Endothelial cell of umbilical vein (primary cell): ENCODE results near the gene LSM14B. TPM values are rescaled to one million over a fixed set of nuclear protein-coding genes. Genes with fewer than 3 reads are reported as not detected.

Experiments
- BruUV-seq: library from RNA; stranded (reverse); fragments of 400-500 nt; replicated peaks from 2 replicates; lab custom pipeline; 2021; lab: Mats Ljungman, UMichigan
- CTCF ChIA-PET: fragments of 300-600, 350-600 bp; sonication (Branson Sonifier 250); formaldehyde crosslinking; loops from one replicate; lab custom pipeline; 2021; ENCODE audit warnings: antibody characterized with exemption, inconsistent platforms; lab: Charles Lee
- POLR2A ChIA-PET: fragments of 300-600, 350-600 bp; sonication (Branson Sonifier 250); formaldehyde crosslinking; loops from one replicate; lab custom pipeline; 2021; ENCODE audit warnings: antibody characterized with exemption, inconsistent platforms; lab: Charles Lee
- DNase-seq: peaks from one replicate; pipeline ENCODE4 v3.0.0-alpha.2; 2011; ENCODE audit warnings: low read depth, low spot score
- FAIRE-seq: peaks from 2 replicates; lab custom pipeline; 2011; peaks lifted over from hg19 to GRCh38; lab: Jason Lieb, UNC
- H2AFZ ChIP-seq: 2 replicates; pipeline ENCODE4 v1.6.0; 2012; ENCODE audit warnings: low read depth, low read length, control low read depth, inconsistent platforms
- H3K27ac ChIP-seq: 2 replicates; pipeline ENCODE4 v1.5.1; 2011; ENCODE audit warnings: low read depth, mild to moderate bottlenecking, control low read depth, low read length, moderate library complexity; ENCODE audit not compliant: insufficient read depth
- H3K27me3 ChIP-seq, 2 experiments: 2 replicates each; pipeline versions ENCODE4 v1.6.0 to v1.6.1; 2011; ENCODE audit warnings: low read length in 2 of 2, mixed read lengths in 1 of 2; ENCODE audit not compliant: control insufficient read depth in 2 of 2, insufficient read depth in 2 of 2
- H3K36me3 ChIP-seq, 2 experiments: 2 replicates in 1 of 2; 3 replicates in 1 of 2; pipeline ENCODE4 v1.5.1; 2011; ENCODE audit warnings: low read length in 2 of 2, mild to moderate bottlenecking in 1 of 2, moderate library complexity in 1 of 2; ENCODE audit not compliant: control insufficient read depth in 2 of 2, insufficient read depth in 2 of 2; ENCODE audit errors: extremely low read depth in 1 of 2
- H3K4me1 ChIP-seq: 3 replicates; pipeline ENCODE4 v1.5.1; 2011; ENCODE audit warnings: mild to moderate bottlenecking, low read length; ENCODE audit not compliant: control insufficient read depth, insufficient read depth; ENCODE audit errors: extremely low read depth
- H3K4me2 ChIP-seq: 2 replicates; pipeline ENCODE4 v1.6.1; 2011; ENCODE audit warnings: low read length, control low read depth, mixed read lengths; ENCODE audit not compliant: insufficient read depth
- H3K4me3 ChIP-seq, 3 experiments: fragments of 200-600 bp in 1 of 3; sonication (generic), shearing (Covaris generic) in 1 of 3; replicated peaks in 1 of 3; 2 replicates each; pipeline ENCODE4 v1.5.1; 2011 to 2016; ENCODE audit warnings: control low read depth in 3 of 3, low read length in 3 of 3, mild to moderate bottlenecking in 2 of 3, inconsistent platforms in 1 of 3, low read depth in 1 of 3, moderate library complexity in 1 of 3; ENCODE audit not compliant: insufficient read depth in 1 of 3
- H3K79me2 ChIP-seq: 2 replicates; pipeline ENCODE4 v1.6.0; 2012; ENCODE audit warnings: low read length, inconsistent platforms; ENCODE audit not compliant: control insufficient read depth, insufficient read depth
- H3K9ac ChIP-seq: replicated peaks from 2 replicates; pipeline ENCODE3; 2011; ENCODE audit warnings: low read length, control low read depth; ENCODE audit not compliant: insufficient read depth; ENCODE audit errors: extremely low read depth
- H3K9me1 ChIP-seq: replicated peaks from 3 replicates; pipeline ENCODE4 v1.6.0; 2011; ENCODE audit warnings: mild to moderate bottlenecking, low read length; ENCODE audit not compliant: control insufficient read depth, insufficient read depth; ENCODE audit errors: extremely low read depth
- H3K9me3 ChIP-seq: replicated peaks from 2 replicates; pipeline ENCODE4 v1.5.1; 2012; ENCODE audit warnings: low read length, inconsistent platforms; ENCODE audit not compliant: control insufficient read depth, insufficient read depth
- H4K20me1 ChIP-seq: replicated peaks from 2 replicates; pipeline ENCODE3; 2011; ENCODE audit warnings: mild to moderate bottlenecking, low read length; ENCODE audit not compliant: control insufficient read depth, insufficient read depth; ENCODE audit errors: extremely low read depth
- GATA2 ChIP-seq: IDR thresholded peaks from 2 replicates; pipeline ENCODE4 v1.7.0; 2011; ENCODE audit warnings: low read depth, mild to moderate bottlenecking, moderate library complexity, mixed read lengths, low read length; ENCODE audit not compliant: insufficient read length, insufficient read depth
- MYC ChIP-seq: IDR thresholded peaks from one replicate; pipeline ENCODE4 v1.6.1; 2011; ENCODE audit warnings: mild to moderate bottlenecking, low read depth, low read length
- POLR2A ChIP-seq: IDR thresholded peaks from 2 replicates; pipeline ENCODE4 v1.6.1; 2012; ENCODE audit warnings: low read depth, mild to moderate bottlenecking, control low read depth, low read length
- POLR2AphosphoS5 ChIP-seq: IDR thresholded peaks from 2 replicates; pipeline ENCODE4 v1.6.1; 2012; ENCODE audit warnings: low read depth, mild to moderate bottlenecking, control low read depth, low read length, moderate library complexity; ENCODE audit not compliant: insufficient read depth
- dilution Hi-C: fragments of 300-500 bp; cut with MboI; formaldehyde crosslinking; loops from one replicate; pipeline ENCODE4 v1.15.0; 2019; ENCODE audit warnings: low sequenced_read_pairs; ENCODE audit not compliant: extremely low pct_ligation_motif_present
- intact Hi-C: fragments of 100-400 bp; cut with micrococcal nuclease; formaldehyde crosslinking; loops from one replicate; pipeline ENCODE4 v1.10.0; 2022
- polyA plus RNA-seq, 4 experiments: library from polyadenylated mRNA; depleted of rRNA in 3 of 4; stranded (reverse) in 3 of 4; unstranded in 1 of 4; fragments of >200 nt; gene quantifications; 2 replicates each; pipeline versions ENCODE4 v1.2.1 to v1.2.3, GENCODE V29; 2011 to 2012; ENCODE audit warnings: missing spikeins in 1 of 4
- total RNA-seq: library from RNA; stranded (reverse); gene quantifications from 2 replicates; pipeline ENCODE4 v1.2.3, GENCODE V29; 2021
- TF ChIP-seq, protein P1 (sequence below), 2 donors: IDR thresholded peaks; 1 replicate in 1 of 2; 2 replicates in 1 of 2; pipeline ENCODE4 v1.5.1; 2011; ENCODE audit warnings: low read length in 2 of 2, mild to moderate bottlenecking in 2 of 2, moderate library complexity in 2 of 2, control low read depth in 1 of 2, inconsistent platforms in 1 of 2, low read depth in 1 of 2; ENCODE audit not compliant: insufficient read depth in 1 of 2; ENCODE audit errors: extremely low read depth in 1 of 2

The LSM14B gene
- total and polyA plus RNA-seq, 2 donors (not counting 3 experiments of a cell fraction or from before 2014, with no cell fraction given): 32.5 to 34.0 TPM

DNA sequence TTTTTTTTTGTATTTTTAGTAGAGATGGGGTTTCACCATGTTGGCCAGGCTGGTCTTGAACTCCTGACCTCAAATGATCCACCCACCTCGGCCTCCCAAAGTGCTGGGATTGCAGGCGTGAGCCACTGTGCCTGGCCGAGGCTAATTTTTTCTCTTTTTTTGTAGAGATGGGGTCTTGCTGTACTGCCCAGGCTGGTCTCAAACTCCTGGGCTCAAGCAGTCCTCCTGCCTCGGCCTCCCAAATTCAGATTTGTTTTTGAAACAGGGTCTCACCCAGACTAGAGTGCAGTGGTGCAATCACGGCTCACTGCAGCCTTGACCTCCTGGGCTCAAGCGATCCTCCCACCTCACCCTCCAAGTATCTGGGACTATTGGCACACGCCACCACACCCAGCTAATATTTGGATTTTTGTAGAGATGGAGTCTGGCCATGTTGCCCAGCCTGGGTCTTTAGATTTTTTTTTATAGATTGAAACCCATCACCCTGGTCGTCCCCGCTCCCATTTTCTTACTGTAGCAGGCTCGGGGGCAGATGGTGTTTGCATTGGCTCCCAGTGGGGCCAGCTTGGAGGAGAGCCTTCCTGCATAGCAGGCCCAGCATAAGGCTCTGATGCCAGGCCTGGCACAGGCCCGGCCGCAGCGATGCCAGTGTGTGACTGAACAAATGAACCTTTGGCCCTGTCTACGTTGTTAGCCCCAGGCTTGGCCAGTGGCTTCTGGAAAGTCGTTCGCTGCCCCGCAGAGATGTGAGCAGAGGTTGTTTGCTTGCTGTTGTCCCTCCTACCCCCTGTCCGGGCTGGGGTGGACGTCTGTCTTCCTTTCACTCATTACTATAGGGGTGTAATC lies 56.3 kb downstream of the LSM14B start:
- no peak overlapping the region for H3K4me3 ChIP-seq
- ChIA-PET POLR2A (no interaction called here), CTCF (no interaction called here)
- H2AFZ ChIP-seq: no peak overlapping the region
- dilution Hi-C loops (no loop called here), intact Hi-C loops (no loop called here)
- no peaks in the 10 kb centered on the region for H4K20me1 ChIP-seq
- FAIRE-seq: no peak
- no peaks in the 10 kb centered on the region for H3K27me3 ChIP-seq
- H3K9me3 ChIP-seq: no peaks in the 10 kb centered on the region
- H3K27ac ChIP-seq: no peak overlapping the region
- H3K36me3 ChIP-seq: peaks cover 2 to 15% of the 10 kb centered on the region in 2 experiments
- no peak overlapping the region for H3K9ac ChIP-seq
- H3K9me1 ChIP-seq: no peaks in the 10 kb centered on the region
- peaks cover 8% of the 10 kb centered on the region for H3K4me1 ChIP-seq
- TF ChIP-seq MYC (no peak), POLR2AphosphoS5 (no peak), GATA2 (no peak), POLR2A (no peak)
- TF ChIP-seq, protein P1, sequence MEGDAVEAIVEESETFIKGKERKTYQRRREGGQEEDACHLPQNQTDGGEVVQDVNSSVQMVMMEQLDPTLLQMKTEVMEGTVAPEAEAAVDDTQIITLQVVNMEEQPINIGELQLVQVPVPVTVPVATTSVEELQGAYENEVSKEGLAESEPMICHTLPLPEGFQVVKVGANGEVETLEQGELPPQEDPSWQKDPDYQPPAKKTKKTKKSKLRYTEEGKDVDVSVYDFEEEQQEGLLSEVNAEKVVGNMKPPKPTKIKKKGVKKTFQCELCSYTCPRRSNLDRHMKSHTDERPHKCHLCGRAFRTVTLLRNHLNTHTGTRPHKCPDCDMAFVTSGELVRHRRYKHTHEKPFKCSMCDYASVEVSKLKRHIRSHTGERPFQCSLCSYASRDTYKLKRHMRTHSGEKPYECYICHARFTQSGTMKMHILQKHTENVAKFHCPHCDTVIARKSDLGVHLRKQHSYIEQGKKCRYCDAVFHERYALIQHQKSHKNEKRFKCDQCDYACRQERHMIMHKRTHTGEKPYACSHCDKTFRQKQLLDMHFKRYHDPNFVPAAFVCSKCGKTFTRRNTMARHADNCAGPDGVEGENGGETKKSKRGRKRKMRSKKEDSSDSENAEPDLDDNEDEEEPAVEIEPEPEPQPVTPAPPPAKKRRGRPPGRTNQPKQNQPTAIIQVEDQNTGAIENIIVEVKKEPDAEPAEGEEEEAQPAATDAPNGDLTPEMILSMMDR (IDR thresholded peaks at IDR 0.05; ENCODE audit: extremely low read depth in 1 of 2, insufficient read depth in 1 of 2, low read depth in 1 of 2, low read length in 2 of 2): no peak
- peaks cover 4% of the 10 kb centered on the region for H3K79me2 ChIP-seq
- no TSS peak for BruUV-seq
- no peak for DNase-seq
- H3K4me2 ChIP-seq: no peak overlapping the region
